RPMI8226 (cell line): ENCODE results near the gene BMP6.
A peak's percentile ranks its signal among the peaks of the same experiment; 100 is the strongest.

Source experiments
- DNase-seq: peaks from one replicate; pipeline ENCODE4 v3.0.0-alpha.2; 2015

The BMP6 gene

GRCh38 chr6:7833751-7834070 is 107.8 kb downstream of the BMP6 start:
- no peak for DNase-seq

DNA sequence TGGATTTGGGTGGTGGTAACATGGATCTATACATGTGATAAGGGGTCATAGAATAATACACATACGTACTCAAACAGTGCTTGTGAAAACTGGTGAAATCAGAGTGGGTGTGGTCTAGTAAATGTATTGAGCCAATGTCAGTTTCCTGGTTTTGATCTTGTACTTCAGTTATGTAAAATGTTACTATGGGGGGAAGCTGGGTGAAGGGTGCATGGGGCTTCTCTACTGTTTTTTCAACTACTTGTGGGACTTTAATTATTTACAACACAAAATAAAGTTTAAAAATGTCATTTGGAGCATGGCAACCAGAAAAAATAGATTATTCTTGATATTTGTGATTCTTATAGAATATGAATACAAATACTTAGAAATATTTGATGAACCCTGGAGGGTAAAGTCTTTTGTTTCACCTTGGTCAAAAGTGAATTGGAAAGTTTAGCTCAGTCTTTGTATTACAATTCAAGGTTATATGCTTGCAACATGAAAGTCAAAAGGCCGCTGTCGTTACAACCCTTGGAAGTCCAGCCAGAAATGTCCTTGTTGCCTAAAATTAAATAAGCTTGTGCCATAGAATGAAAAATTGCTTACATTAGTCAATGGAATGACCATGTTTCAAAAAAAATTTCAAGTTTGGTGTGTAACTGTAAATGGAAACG is 110.6 kb downstream of the BMP6 start:
- no peak for DNase-seq

DNA sequence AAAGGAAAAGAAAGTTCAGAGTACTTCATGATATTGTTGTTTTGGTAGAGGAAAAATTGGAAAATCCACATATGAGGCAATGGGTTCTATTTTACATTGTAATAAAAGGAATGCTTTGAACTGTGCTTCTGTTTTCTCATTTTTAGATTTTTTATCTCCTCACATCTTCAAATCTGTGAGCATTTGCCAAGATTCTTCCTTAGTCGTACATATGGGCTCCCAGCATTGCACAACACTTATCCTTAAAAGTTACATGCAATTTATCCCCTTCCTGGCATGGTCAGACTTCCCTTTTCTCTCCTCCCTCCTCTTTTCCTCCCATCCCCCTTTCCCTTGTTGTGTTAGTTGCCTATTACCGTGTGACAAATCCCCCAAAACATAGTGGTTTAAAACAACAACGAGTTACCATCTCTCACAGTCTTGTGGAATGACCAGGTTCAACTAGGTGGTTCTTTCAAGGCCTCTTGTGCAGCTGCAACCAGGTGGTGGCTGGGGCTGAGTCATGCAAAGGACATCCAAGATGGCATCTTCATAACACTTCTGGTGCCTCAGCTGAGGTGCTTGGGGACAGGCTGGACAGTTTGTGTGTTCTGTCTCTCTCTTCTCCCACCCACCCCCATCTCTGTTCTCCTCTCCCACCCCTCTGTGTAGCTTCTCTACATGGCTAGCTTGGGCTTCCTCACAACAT is 116.0 kb downstream of the BMP6 start:
- peak; percentile 15 for DNase-seq

GRCh38 chr6:7846966-7847818 is 121.3 kb downstream of the BMP6 start:
- peak; percentile 72 for DNase-seq

DNA sequence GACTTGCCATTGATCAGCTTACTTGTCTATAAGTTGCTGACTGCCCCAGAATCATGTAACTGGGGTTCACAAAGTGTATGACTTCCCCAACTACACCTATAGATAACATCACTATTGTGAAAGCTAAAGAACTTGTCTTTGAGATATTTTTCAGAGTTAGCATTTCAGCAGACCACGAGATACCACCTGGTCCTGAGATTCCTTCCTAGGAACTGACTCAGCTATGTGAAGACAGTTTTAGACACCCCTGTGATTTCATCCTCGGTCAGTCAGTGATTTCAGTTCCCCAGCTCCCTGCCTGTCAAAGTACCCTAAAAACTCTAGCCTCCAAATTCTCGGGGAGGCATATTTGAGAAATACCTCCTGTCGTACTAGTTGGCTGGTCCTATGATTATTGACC is 122.3 kb downstream of the BMP6 start:
- DNase-seq, result peak; percentile 86

DNA sequence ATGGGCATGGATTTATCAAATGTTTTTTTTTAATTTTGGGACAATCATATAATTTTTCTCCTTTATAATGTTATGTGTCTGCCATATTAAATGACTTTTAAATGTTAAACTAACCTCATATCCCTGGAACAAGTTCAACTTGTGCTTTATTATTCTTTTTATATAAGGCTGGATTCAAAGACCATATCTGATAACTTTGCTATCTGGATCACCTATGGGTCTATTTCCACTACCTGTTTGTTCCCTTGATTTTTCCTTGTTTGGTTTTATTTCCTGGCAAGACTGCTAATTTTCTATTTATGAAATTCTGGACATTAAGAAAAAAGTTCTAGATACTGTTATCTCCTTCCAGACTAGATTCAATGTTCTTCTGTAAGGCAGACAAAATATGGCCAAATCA is 125.9 kb downstream of the BMP6 start:
- no peak for DNase-seq

GRCh38 chr6:7859591-7859990 is 133.7 kb downstream of the BMP6 start:
- no peak for DNase-seq

DNA sequence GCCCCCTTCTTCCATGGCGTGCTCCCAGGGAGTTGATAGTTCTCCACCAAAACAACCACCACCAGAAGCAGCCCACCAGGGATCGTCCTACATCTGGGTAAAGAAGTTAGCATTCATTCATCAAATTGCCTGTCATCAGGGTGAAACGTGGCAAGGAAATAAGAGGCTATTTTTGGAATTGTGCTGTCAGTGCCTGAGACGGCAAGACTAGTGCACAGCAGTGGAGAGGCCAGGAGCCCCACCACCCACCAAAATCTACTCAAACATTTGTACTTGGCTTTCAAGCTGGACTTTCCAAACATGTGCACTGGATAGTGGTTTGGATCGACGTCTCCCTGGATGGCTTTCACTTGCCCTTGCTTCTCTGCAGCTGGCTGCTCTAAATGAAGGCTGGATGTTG is 139.9 kb downstream of the BMP6 start:
- no peak for DNase-seq

GRCh38 chr6:7866526-7866925 is 140.6 kb downstream of the BMP6 start:
- DNase-seq, result no peak

DNA sequence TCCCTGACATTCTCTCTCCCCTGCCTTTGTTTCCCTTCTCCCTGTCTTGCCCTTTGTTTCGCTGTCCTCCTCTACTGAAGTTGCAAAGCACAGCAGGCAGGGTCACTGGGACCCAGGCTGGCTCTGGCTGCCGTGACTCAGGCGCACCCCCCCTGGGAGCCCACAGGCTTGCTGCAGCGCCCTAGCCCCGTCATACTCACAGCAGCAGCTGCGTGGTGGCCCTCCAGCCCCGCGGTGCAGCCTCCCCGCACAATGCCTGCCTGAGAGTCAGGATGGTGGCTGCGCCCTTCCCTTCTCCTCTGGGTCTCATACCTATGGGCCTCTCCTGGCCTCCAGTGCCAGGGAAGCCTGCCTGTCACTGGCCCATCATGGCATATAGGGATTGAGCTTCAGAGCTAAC is 143.0 kb downstream of the BMP6 start:
- no peak for DNase-seq

DNA sequence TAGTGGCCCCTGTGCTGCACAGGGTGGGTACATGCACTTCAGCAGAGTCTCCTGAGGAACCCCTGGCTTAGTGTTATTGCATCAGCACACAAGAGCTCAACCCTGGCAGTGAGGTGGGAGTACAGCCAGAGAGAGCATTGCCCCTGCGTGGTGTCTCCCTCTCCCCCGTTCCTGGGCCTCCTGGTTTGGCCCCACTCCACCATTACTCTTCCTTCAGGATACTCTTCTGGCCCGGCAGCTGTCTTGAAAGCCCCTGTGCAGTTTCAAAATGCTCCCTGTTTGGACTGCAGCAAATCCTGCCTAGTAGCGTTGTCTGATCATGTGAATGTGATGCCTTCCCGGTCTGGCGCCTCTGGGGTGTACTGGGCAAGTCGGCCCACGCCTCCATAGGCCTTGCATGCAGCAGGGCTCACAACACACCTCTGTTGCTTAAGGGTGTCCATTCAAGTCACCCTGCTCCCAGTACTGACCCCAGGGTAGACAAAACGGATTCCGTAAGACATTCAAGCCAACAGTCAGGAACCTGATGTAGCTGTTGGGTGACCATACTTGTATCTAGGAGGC is 152.6 kb downstream of the BMP6 start:
- no peak for DNase-seq

DNA sequence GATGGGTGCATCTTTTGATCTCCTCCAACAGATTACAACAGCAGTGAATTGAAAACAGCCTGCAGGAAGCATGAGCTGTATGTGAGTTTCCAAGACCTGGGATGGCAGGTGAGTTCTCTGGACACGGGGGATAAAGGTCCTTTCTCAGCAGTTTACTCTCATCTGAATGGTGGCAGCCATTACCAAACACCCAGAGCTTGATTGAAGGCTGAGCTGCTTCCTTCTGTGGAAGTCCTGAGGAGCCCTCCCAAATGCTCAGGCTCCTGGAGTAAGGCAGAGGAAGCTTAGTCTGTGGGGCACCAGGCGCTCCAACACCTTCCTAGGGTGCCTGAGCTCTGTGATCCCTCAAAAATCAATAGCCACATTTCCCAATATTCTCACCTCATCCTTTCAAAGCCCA is 153.1 kb downstream of the BMP6 start:
- DNase-seq, result no peak

DNA sequence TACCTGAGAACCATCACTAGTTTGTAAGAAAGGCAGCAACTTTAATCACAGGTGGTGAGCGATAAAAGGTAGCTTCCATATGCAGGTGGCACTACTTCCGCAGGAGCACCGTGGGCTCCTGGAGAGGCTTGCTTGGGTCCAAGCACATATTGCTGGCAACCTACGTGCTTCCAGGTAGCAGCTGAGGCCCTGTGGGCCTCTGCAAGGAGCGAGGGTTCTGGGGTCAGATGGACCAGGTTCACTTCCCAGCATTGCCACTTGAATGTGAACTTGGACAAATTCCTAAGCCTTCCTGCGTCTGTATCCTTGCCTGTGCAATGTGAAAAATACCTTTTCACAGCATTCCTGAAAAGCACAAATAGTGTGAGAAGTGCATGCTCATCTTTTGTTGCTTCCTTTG is 153.7 kb downstream of the BMP6 start:
- peak; percentile 50 for DNase-seq

GRCh38 chr6:7879980-7880717 is 154.2 kb downstream of the BMP6 start:
- peak; percentile 40 for DNase-seq

DNA sequence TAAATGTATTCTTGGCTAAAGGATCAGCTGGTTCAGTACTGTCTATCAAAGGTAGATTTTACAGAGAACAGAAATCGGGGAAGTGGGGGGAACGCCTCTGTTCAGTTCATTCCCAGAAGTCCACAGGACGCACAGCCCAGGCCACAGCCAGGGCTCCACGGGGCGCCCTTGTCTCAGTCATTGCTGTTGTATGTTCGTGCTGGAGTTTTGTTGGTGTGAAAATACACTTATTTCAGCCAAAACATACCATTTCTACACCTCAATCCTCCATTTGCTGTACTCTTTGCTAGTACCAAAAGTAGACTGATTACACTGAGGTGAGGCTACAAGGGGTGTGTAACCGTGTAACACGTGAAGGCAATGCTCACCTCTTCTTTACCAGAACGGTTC is 154.8 kb downstream of the BMP6 start:
- DNase-seq, result no peak

GRCh38 chr6:7881765-7882500 is 156.0 kb downstream of the BMP6 start:
- DNase-seq, result no peak

DNA sequence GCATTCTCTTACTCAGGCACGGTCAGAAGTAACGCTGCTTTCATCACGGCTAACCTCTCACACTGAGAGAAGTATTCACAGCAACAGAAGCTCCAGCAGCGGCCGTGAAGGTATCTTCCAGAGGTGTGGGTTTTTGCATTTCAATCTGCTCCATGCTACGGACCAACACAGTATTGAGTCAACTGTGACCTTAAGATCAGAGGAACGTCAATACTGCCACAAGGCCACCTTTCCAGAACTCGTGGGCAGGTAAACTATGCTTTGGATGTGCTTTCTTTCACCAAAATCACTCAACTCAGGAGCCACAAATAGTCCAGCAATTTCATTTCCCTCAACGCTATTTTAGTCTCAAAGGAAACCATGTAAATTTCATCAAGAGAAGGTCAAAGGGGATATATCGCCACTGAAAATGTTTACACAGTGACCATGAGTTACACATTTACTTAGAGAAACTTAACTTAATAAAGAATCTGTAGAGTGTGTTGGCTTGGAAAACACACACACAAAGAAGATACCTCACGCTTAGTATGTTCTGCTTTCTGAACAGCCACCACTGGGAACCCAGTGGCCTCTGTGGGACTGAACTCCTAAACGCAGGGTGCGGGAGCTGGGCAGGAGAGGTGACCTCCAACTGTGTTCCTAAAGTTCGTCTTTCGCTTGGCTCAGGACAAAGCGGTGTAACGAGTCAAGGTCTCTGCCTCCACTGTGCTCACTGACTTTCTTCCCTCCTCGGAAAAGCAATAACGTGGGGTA is 156.8 kb downstream of the BMP6 start:
- DNase-seq, result no peak

GRCh38 chr6:7883381-7883780 is 157.5 kb downstream of the BMP6 start:
- no peak for DNase-seq

GRCh38 chr6:7886132-7886531 is 160.2 kb downstream of the BMP6 start:
- no peak for DNase-seq

GRCh38 chr6:7887278-7887991 is 161.5 kb downstream of the BMP6 start:
- peak; percentile 37 for DNase-seq
